Activated naive CD8-positive, alpha-beta T cell (primary cell): ENCODE data around the gene PHACTR3.

Experiments used
- H3K27ac Mint-ChIP-seq: one replicate; pipeline ENCODE4 v1.8.0; 2021; ENCODE audit warnings: mixed read lengths
- H3K27me3 Mint-ChIP-seq: one replicate; pipeline ENCODE4 v1.8.0; 2021; ENCODE audit warnings: mixed read lengths
- H3K36me3 Mint-ChIP-seq: one replicate; pipeline ENCODE4 v1.8.0; 2021; ENCODE audit warnings: mixed read lengths
- H3K4me1 Mint-ChIP-seq: one replicate; pipeline ENCODE4 v1.8.0; 2021; ENCODE audit warnings: low read depth, mixed read lengths
- H3K4me3 Mint-ChIP-seq: one replicate; pipeline ENCODE4 v1.8.0; 2021; ENCODE audit warnings: mild to moderate bottlenecking, mixed read lengths
- H3K9me3 Mint-ChIP-seq: one replicate; pipeline ENCODE4 v1.8.0; 2021; ENCODE audit warnings: low read depth, mixed read lengths

Gene PHACTR3

GRCh38 chr20:59632541-59633113 is 28.3 kb downstream of the PHACTR3 start:
- H3K27ac Mint-ChIP-seq = no peak overlapping the region
- no peaks in the 10 kb centered on the region for H3K36me3 Mint-ChIP-seq
- H3K4me1 Mint-ChIP-seq = no peaks in the 10 kb centered on the region
- peaks cover 3% of the 10 kb centered on the region for H3K27me3 Mint-ChIP-seq
- H3K9me3 Mint-ChIP-seq = no peaks in the 10 kb centered on the region
- H3K4me3 Mint-ChIP-seq = no peak overlapping the region

GRCh38 chr20:59633656-59634251 is 29.4 kb downstream of the PHACTR3 start:
- no peak overlapping the region for H3K27ac Mint-ChIP-seq
- H3K4me3 Mint-ChIP-seq = no peak overlapping the region
- no peaks in the 10 kb centered on the region for H3K4me1 Mint-ChIP-seq
- H3K9me3 Mint-ChIP-seq = no peaks in the 10 kb centered on the region
- peaks cover 3% of the 10 kb centered on the region for H3K27me3 Mint-ChIP-seq
- H3K36me3 Mint-ChIP-seq = no peaks in the 10 kb centered on the region

- Mint-ChIP-seq H3K4me3 (no peak overlapping the region), H3K4me1 (no peaks in the 10 kb centered on the region), H3K9me3 (no peaks in the 10 kb centered on the region), H3K36me3 (no peaks in the 10 kb centered on the region), H3K27me3 (peaks cover 3% of the 10 kb centered on the region), H3K27ac (no peak overlapping the region)
These were observed 30.2 kb downstream of the PHACTR3 start for GRCh38 chr20:59634435-59635005.

- no peak overlapping the region for H3K27ac Mint-ChIP-seq
- no peaks in the 10 kb centered on the region for H3K36me3 Mint-ChIP-seq
- H3K27me3 Mint-ChIP-seq = peaks cover 3% of the 10 kb centered on the region
- no peak overlapping the region for H3K4me3 Mint-ChIP-seq
- H3K4me1 Mint-ChIP-seq = no peaks in the 10 kb centered on the region
- H3K9me3 Mint-ChIP-seq = no peaks in the 10 kb centered on the region
These were observed 32.5 kb downstream of the PHACTR3 start for GRCh38 chr20:59636766-59637370.

- H3K9me3 Mint-ChIP-seq = no peaks in the 10 kb centered on the region
- no peaks in the 10 kb centered on the region for H3K36me3 Mint-ChIP-seq
- peaks cover 3% of the 10 kb centered on the region for H3K27me3 Mint-ChIP-seq
- H3K4me3 Mint-ChIP-seq = no peak overlapping the region
- H3K27ac Mint-ChIP-seq = no peak overlapping the region
- H3K4me1 Mint-ChIP-seq = no peaks in the 10 kb centered on the region
These were observed 35.9 kb downstream of the PHACTR3 start for GRCh38 chr20:59640267-59640666.

GRCh38 chr20:59643615-59644061 is 39.3 kb downstream of the PHACTR3 start:
- Mint-ChIP-seq H3K27ac (no peak overlapping the region), H3K9me3 (no peaks in the 10 kb centered on the region), H3K27me3 (peaks cover 5% of the 10 kb centered on the region), H3K4me3 (no peak overlapping the region), H3K4me1 (no peaks in the 10 kb centered on the region), H3K36me3 (no peaks in the 10 kb centered on the region)

GRCh38 chr20:59644371-59644939 is 40.1 kb downstream of the PHACTR3 start:
- Mint-ChIP-seq H3K4me3 (no peak overlapping the region), H3K9me3 (no peaks in the 10 kb centered on the region), H3K27ac (no peak overlapping the region), H3K27me3 (peaks cover 7% of the 10 kb centered on the region), H3K4me1 (no peaks in the 10 kb centered on the region), H3K36me3 (no peaks in the 10 kb centered on the region)

- Mint-ChIP-seq H3K4me1 (no peaks in the 10 kb centered on the region), H3K4me3 (no peak overlapping the region), H3K36me3 (no peaks in the 10 kb centered on the region), H3K27me3 (peaks cover 9% of the 10 kb centered on the region), H3K27ac (no peak overlapping the region), H3K9me3 (no peaks in the 10 kb centered on the region)
These were observed 40.9 kb downstream of the PHACTR3 start for GRCh38 chr20:59645271-59645670.

GRCh38 chr20:59645761-59646171 is 41.4 kb downstream of the PHACTR3 start:
- Mint-ChIP-seq H3K27ac (no peak overlapping the region), H3K9me3 (no peaks in the 10 kb centered on the region), H3K4me3 (no peak overlapping the region)

GRCh38 chr20:59646487-59646886 is 42.1 kb downstream of the PHACTR3 start:
- Mint-ChIP-seq H3K4me1 (no peaks in the 10 kb centered on the region), H3K27me3 (peaks cover 11% of the 10 kb centered on the region), H3K27ac (no peak overlapping the region), H3K4me3 (no peak overlapping the region), H3K36me3 (no peaks in the 10 kb centered on the region), H3K9me3 (no peaks in the 10 kb centered on the region)

More at GRCh38 chr20:59645761-59646171, 41.4 kb downstream of the PHACTR3 start:
- no peaks in the 10 kb centered on the region for H3K36me3 Mint-ChIP-seq
- no peaks in the 10 kb centered on the region for H3K4me1 Mint-ChIP-seq
- peaks cover 11% of the 10 kb centered on the region for H3K27me3 Mint-ChIP-seq

GRCh38 chr20:59647271-59647670 is 42.9 kb downstream of the PHACTR3 start:
- H3K27ac Mint-ChIP-seq = no peak overlapping the region
- no peaks in the 10 kb centered on the region for H3K36me3 Mint-ChIP-seq
- peaks cover 11% of the 10 kb centered on the region for H3K27me3 Mint-ChIP-seq
- H3K9me3 Mint-ChIP-seq = no peaks in the 10 kb centered on the region
- no peaks in the 10 kb centered on the region for H3K4me1 Mint-ChIP-seq
- H3K4me3 Mint-ChIP-seq = no peak overlapping the region

GRCh38 chr20:59648466-59649070 is 44.2 kb downstream of the PHACTR3 start:
- Mint-ChIP-seq H3K9me3 (no peaks in the 10 kb centered on the region), H3K4me3 (no peak overlapping the region), H3K27ac (no peak overlapping the region), H3K27me3 (peaks cover 11% of the 10 kb centered on the region), H3K4me1 (no peaks in the 10 kb centered on the region), H3K36me3 (no peaks in the 10 kb centered on the region)

- Mint-ChIP-seq H3K4me1 (no peaks in the 10 kb centered on the region), H3K27ac (no peak overlapping the region), H3K36me3 (no peaks in the 10 kb centered on the region), H3K4me3 (no peak overlapping the region), H3K9me3 (no peaks in the 10 kb centered on the region), H3K27me3 (peaks cover 11% of the 10 kb centered on the region)
These were observed 46.1 kb downstream of the PHACTR3 start for GRCh38 chr20:59650418-59650817.

- peaks cover 11% of the 10 kb centered on the region for H3K9me3 Mint-ChIP-seq
These were observed 48.0 kb downstream of the PHACTR3 start for GRCh38 chr20:59652381-59652780.

GRCh38 chr20:59656417-59656816 is 52.1 kb downstream of the PHACTR3 start:
- peaks cover 6% of the 10 kb centered on the region for H3K36me3 Mint-ChIP-seq
- no peak overlapping the region for H3K4me3 Mint-ChIP-seq
- no peaks in the 10 kb centered on the region for H3K4me1 Mint-ChIP-seq
- H3K27me3 Mint-ChIP-seq = peaks cover 7% of the 10 kb centered on the region
- H3K9me3 Mint-ChIP-seq = peaks cover 17% of the 10 kb centered on the region
- no peak overlapping the region for H3K27ac Mint-ChIP-seq

More at GRCh38 chr20:59652381-59652780, 48.0 kb downstream of the PHACTR3 start:
- Mint-ChIP-seq H3K4me1 (no peaks in the 10 kb centered on the region), H3K27ac (no peak overlapping the region), H3K36me3 (peaks cover 4% of the 10 kb centered on the region), H3K27me3 (peaks cover 11% of the 10 kb centered on the region), H3K4me3 (no peak overlapping the region)
